GM21737 (cell line): ENCODE data around the gene EYA2.
"Not testable (repeated sequence)": the region's sequence is repeated elsewhere in the genome, so short reads cannot be mapped to it uniquely, and the experiment has no call there.

Source experiments
- ATAC-seq: cut with Tn5 transposase; IDR thresholded peaks from one replicate; pipeline ENCODE4 v1.9.1; 2021; ENCODE audit warnings: mild to moderate bottlenecking, moderate library complexity; ENCODE audit not compliant: unreplicated experiment

Gene EYA2

GRCh38 chr20:46951840-46952497, 57.3 kb downstream of the EYA2 start:
- no peak for ATAC-seq

DNA sequence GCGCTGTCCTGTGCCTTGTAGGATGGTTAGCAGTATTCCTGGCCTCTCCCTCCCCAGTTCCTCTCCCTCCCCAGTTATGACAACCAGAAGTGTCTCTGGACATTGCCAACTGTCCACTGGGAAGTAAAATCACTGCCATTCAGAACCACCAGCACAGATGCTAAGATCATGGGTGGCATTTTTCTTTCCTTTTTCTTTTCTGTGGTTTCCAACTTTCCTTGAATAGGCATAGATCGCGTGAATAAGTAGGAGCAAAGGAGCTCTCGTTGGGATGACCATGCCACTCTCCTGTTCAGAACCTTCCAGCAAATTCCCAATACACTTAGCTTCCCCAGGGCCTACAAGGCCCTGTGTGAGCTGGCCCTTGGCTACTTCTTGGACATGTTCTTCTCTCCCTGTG, 59.0 kb downstream of the EYA2 start:
- no peak for ATAC-seq

DNA sequence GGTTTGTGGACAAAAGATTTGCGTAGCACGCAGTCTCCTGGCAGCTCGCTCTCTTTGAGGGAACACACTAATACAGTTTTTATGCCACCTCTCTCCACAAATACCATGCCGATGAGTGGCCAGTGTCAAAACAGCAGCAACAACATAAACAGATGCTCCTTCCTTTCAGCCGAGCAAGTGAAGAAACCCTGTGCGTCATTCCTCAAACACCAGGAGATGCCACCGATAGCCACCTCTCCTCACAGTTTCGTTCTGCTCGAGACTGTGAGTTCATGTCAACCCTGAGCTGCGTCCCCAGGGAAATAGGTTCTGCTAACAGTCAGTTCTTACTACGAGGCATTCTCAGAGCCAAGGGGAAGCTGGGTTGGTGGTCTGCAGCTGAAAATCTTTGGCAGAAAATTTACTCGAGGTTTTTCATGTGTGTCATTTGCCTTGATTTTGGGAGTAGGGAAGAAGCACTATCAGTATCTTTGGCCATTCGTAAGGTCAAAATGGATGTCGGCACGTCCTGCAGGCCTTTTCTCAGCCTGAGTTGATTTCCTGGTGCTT, 59.9 kb downstream of the EYA2 start:
- ATAC-seq: no peak

GRCh38 chr20:46955601-46956556, 61.2 kb downstream of the EYA2 start:
- ATAC-seq: no peak

- ATAC-seq: no peak
Measured at GRCh38 chr20:46959081-46959692, 64.5 kb downstream of the EYA2 start.

DNA sequence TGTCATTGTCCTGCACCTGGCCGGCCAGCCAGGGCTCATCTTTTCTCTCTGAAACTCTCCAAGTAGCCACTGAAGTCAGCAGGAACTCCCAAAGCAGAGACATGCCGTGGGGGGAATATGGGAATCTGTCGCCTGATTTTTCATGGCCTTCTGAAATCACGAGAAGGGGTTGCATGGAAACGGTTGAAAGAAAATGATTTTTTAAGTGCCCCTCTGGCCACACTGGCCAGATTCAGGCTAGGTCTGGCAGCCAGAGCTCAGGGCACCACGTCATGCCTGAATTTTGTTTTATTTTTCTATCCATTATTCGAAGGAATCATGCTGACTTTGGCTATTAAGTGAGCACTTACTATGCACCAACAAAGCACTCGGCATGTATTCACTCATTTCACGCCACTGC, 65.2 kb downstream of the EYA2 start:
- ATAC-seq: no peak

DNA sequence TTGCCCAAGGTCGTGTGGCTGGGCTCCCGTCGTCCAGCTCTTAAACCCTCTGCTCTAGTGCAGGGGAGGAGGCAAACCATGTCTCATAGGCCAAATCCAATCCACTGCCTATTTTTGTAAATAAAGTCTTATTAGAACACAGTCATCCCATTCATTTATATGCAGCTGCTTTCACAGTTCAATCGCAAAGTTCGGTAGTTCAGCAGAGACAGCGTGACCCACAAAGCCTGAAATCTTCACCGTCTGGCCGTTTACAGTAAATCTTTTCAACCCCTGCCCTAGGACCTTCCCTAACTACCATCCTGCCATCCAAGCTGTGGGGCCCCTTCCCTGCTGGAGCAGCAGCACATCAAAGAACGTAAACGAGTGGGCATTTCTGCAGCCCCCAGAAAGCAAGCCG, 65.9 kb downstream of the EYA2 start:
- ATAC-seq: no peak

- not testable (repeated sequence) for ATAC-seq
Measured at GRCh38 chr20:46961968-46962367, 67.3 kb downstream of the EYA2 start.

- ATAC-seq: no peak
Measured at GRCh38 chr20:46962452-46963195, 68.0 kb downstream of the EYA2 start.

- ATAC-seq: no peak
Measured at GRCh38 chr20:46963196-46963529, 68.5 kb downstream of the EYA2 start.

DNA sequence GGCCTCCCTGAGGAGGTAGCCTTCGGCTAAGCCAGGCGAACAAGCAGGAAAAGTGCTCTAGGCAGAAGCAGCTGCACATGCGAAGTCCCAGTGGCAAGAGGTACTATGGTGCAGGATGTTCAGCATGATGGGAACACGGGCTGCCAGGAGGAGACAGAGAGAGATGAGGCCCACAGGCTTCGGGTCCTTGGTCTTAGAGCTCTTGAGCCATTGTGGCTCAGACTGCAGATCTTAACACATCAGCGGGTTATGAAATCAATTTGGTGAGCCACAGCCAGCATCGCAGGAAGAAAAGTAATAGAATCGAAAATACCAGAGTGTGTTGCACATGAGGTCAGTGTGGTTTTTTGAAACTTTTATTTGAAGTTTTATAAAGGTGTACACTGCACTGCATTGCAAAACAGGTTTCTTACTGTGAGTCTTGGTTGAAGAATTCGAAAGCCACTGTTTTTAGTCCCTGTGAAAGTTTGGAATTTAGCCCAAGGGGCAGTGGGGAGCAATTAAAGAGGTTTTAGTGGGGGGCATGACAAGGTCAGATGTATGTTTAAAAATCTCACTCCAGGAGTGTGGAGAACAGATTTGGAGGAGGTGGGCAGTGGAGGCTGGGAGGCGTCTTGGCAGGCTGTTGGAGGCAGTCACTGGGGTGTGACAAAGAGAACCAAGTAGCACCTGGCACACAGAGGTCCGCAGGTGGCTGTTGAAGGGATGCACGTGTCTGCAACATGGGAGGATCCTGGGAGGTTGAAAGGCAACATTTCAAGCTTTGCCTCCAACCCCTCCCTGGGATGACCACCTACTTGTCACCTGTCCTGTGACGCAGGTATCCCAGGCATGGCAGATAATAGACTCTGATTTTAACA, 69.3 kb downstream of the EYA2 start:
- no peak for ATAC-seq

- no peak for ATAC-seq
Measured at GRCh38 chr20:46964618-46965455, 70.2 kb downstream of the EYA2 start.

DNA sequence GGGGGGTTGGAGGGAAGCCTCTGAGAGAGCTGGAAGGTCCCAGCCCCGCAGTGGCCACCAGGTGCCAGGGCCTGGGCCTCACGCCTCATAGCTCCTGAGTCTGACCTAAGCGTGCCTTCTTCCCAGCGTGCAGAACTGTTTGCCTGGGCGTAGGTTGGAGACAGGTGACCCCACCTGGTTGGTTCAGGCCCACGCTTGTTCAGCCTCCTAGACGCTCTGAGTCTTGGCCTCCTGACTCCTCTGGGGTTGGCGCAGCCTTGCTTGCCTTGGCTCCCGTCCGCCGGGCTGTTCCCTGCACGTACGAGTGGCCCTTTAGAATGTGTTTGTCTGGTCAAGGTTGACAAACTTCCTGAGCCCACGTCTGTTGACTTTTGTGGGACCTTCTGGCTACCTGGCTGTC, 70.8 kb downstream of the EYA2 start:
- ATAC-seq: no peak

DNA sequence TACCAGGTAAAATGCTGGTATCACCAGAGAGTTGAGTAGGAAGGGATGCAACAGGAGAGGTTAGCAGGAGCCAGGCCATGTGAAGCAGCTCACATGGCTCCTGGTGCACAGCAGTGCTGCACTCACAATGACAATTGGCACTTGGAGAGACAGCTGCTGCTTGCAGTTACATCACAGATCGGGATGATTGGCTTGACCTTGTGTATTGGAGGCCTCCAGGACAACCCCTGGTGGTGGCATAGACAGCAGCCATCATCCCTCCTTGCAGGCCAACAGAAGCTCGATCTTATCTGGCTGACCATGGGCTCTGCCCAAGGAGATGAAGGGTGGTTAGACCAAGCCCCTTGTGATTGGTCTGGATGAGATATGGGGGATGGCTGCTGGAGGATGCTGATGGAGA, 73.0 kb downstream of the EYA2 start:
- no peak for ATAC-seq

DNA sequence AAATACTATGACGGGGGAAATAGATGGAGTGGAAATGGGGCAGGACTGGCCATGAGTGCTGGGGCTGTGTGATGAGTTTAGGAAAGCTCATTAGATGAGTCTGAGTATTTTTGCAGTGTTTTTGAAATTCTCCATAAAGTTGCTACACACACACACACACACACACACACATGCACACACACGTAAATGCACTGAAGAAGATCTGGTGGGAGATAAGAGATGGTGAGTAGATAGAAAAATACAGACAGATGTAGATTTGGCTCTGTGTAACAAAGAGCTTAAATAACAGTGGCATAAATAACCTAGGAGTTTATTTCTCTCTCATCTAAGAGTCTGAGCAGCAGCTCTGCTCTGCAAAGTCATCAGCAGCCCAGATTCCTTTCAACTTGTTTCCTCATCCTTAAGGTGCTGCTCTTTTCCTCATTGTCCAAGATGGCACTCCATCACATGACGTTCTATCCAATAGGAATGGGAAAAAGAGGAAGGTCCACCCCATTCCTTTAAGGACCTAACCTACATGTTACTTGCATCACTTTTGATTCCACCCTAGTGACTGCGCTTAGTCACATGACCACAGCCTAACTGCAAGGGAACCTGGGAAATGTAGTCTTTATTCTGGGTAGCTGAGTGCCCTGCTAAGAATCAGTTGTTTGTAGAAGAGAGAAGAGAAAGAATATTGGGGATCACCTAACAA, 76.4 kb downstream of the EYA2 start:
- no peak for ATAC-seq

- no peak for ATAC-seq
Measured at GRCh38 chr20:46973766-46974165, 79.1 kb downstream of the EYA2 start.

- ATAC-seq: no peak
Measured at GRCh38 chr20:46974669-46975434, 80.2 kb downstream of the EYA2 start.

DNA sequence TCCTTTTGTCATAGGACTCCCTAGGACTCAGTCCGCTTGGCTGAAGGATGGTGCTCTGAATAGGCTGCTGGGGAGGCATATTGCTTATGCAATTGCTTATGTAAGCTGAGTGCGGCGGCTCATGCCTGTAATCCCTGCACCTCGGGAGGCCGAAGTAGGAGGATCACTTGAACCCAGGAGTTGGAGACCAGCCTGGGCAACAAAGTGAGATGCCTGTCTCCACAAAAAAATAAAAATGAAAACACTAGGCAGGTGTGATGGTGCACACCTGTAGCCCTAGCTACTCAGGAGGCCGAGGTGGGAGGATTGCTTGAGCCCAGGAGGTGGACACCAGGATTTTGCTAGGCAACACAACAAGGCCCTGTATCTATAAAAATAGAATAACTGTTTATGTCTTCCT, 81.3 kb downstream of the EYA2 start:
- no peak for ATAC-seq
